GM15510 (cell line): ENCODE results near the gene ZDHHC14.

Experiments
- POLR2A ChIP-seq: IDR thresholded peaks from 3 replicates; pipeline ENCODE4 v1.6.1; 2011; ENCODE audit warnings: borderline replicate concordance; ENCODE audit not compliant: insufficient read length; ENCODE audit errors: extremely low read depth

ZDHHC14 gene

DNA sequence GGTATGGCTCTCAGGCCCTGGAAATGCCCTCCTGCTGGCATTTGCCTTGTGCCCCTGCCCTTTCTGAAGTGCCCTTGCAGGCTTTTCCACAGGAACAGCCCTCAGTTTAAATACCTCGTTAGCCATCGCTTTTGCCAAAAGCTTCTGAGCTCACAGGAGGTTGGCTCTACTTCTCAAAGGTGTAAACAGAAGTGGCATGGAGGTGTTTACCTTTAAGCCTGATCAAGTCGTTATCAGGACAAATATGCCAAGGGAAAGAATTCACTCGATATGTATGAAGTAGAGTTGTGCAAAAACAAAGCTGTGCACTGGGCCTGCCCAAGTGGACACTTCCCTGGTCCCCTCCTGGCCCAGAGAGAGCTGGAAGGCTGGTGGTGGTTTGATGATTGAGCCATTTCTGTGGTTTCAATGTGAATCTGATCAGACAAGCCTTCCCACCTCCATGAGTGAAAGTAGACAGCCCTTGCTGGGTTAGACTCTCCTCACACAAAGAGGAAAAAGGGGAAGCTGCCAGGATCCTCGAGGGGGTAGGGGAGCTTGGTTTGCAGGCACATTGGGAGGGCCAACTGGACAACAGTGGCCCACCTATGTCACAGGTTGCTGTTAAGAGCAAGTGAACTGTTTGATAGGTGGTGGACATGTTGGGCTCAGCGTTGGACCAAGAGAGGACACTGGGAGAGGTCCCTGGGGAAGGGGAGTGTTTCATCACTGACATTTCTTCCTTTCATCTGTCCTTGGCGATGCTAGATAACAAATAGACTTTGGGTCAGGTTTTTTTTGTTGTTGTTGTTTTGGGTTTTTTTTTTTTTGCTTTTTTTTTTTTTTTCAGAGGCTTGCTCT is 98.7 kb downstream of the ZDHHC14 start:
- no peak for TF ChIP-seq POLR2A

DNA sequence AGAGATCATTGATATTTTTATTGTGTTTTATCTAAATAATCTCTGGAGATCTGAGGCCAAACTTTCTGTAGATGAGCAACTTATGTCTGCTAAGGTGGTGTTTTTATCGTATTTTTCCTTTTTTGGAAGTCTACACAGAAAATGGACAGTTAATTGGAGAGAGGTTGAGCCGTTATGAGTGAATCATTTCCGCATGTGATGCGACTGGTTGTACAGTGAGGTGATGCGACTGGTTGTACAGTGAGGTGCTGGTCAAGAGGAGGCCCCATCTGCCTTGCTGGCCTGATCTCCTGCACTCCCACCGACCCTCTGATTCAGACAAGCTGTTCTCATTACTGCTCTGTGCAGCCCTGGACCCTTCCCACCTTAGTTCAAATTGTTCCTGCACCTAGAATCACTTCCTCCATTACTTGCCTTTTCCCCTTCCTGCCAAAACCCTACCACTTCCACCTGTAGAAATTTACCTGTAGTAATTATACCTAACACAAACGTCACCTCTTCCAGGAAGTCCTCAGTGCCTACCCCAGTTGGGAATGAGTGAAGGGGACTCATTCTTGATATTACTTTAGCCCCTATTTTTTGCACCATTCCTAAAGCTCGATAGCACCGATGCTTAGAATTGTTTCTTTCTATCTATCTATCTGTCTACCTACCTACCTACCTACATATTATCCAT is 100.3 kb downstream of the ZDHHC14 start:
- no peak for TF ChIP-seq POLR2A

DNA sequence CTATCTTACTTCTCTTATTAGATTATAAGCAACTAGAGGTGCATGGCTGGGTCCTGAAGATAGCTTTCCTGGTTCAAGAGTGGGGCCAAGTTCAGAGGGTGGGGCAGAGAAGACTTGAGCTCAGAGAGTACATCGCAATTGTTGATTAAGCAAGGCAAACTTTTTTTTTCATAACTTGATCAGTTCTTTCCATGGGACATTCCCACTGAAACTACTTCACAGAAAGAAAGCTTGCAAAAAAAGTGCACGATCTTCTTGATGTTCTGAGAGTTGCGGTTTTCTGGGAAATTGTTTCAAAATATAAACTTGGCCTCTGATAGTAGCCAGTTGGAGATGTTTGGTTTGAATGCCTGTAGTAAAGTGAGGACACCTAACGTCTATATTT is 100.9 kb downstream of the ZDHHC14 start:
- TF ChIP-seq POLR2A, result no peak

- TF ChIP-seq POLR2A, result no peak
These were observed 102.8 kb downstream of the ZDHHC14 start for GRCh38 chr6:157483770-157484169.

- no peak for TF ChIP-seq POLR2A
These were observed 103.2 kb downstream of the ZDHHC14 start for GRCh38 chr6:157484181-157484580.

GRCh38 chr6:157486572-157486971 is 105.6 kb downstream of the ZDHHC14 start:
- no peak for TF ChIP-seq POLR2A

DNA sequence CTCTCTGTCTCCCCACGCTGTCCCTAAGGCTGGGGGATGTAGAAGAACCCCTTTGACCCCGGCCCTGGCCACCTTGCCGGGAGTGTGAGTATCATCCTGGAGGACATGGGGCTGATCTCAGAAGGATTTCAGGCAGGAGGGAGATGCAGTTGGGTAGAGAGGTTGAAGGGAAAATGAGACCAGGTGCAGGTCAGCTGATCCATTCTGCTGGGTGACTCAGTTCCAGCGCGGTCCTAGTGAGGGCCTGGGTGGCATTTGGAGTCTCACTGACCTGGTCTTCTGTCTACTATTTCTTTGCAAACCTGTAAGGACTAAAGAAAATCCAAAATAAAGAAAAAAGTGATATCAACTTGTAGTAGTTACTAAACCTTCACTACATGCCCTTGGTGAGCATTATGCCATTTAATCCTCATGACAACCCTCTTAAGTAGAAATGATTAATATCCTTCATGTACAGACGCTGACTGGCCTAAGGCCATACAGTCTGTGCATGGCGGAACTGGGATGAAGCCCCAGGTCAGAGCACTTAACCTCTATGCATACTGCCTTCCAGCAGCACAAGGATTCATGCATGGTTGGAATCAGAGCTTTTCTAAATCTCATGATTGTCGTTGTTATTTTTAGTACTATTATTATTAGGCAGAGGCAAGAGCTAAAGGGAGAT is 106.3 kb downstream of the ZDHHC14 start:
- TF ChIP-seq POLR2A, result no peak

- TF ChIP-seq POLR2A, result no peak
These were observed 107.1 kb downstream of the ZDHHC14 start for GRCh38 chr6:157488058-157488457.

DNA sequence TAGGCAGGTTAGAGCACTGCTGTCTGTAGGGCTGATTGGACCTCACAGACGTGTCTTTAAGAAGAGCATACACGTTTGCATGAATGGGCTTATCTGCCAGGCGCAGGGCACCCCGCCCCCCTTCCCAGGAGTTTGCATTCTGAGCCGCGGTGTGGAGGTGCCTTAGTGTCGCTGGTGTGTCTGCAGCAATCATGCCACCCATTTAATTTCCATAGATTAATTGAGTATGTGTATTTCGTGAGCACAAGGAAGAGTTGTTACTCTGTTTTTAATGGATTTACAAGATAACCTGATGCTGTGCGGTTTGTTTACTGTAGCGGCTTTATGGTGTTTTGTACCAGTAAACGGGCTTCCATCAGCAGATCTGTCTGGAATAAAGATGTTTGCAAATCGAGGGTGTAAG is 107.7 kb downstream of the ZDHHC14 start:
- TF ChIP-seq POLR2A, result no peak

- no peak for TF ChIP-seq POLR2A
These were observed 109.8 kb downstream of the ZDHHC14 start for GRCh38 chr6:157490611-157491269.

DNA sequence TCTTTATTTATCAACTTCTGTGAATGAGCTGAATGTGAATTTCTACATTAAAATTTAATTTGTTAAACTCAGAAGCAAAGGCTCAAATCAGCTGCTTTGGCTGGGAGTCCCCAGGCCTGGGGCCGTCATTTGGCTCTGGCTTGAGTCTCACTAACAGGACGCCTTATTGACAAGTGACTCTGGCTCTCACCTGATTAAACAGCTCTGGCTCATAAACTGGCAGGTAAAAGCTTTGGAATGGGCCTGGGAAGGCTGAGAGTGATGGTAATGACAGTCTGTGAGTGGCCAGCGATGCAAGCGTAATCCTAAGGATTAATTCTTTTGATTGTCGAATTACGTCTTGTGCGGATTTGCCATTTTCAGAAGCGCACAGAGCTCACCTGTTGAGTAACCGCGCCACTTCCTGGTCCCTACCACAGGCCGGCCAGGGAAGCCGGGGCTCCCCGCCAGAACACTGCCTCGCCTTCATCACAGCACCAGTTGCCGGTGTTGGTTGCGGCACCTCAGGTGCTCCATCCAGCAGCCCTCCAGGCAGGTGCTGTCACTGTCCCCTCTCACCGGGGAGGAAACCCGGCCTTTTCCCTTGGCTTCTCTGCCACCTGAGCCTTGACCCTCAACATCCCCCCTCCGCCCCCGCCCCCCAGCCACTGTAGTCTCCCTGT is 110.7 kb downstream of the ZDHHC14 start:
- TF ChIP-seq POLR2A, result no peak

DNA sequence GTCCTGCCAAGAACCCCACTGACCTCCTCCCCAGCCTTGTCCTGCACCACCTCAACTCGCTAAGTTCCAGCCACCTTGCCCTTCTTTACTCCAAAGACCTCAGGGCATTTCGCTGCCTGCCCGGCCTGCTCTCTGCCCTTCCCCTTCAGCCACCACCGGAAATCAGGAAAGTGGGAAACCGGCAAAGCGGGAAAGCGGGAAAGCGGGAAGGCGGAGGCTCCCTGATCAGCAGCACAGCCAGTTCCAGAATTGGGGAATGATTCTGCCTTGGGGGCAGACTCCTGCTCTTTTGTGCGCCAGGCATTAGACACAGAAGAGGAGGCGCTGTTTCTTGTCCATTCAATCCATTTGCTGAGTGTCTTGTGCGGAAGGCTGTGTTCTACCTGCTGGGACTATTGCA is 111.3 kb downstream of the ZDHHC14 start:
- no peak for TF ChIP-seq POLR2A

- no peak for TF ChIP-seq POLR2A
These were observed 111.8 kb downstream of the ZDHHC14 start for GRCh38 chr6:157492741-157493140.

DNA sequence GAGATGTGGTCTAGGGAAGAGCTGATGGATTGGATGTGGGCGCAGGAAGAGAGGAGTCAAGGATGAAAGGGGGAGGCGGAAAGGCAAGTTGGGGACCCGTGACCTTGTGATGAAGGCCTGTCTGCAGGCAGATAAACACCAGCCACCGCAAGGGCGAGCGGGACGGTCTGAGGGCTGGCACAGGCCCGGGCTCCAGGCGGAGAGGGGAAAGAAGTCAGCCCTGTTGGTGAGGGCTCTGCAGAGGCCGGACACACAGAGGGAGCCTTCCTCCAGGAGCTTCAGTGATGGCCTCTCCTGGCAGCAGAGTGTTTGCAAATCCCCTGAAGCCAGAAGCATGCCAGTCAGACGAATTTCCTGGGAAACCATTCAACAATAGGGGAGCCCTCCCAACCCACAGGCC is 112.2 kb downstream of the ZDHHC14 start:
- no peak for TF ChIP-seq POLR2A
